ENCODE data around the gene CAMK2A. TPM values are rescaled to one million over a fixed set of nuclear protein-coding genes. Genes with fewer than 3 reads are reported as not detected.

The CAMK2A gene
- total and polyA plus RNA-seq, 2 donors (not counting 3 experiments of a cell fraction or from before 2014, with no cell fraction given), result not detected

DNA sequence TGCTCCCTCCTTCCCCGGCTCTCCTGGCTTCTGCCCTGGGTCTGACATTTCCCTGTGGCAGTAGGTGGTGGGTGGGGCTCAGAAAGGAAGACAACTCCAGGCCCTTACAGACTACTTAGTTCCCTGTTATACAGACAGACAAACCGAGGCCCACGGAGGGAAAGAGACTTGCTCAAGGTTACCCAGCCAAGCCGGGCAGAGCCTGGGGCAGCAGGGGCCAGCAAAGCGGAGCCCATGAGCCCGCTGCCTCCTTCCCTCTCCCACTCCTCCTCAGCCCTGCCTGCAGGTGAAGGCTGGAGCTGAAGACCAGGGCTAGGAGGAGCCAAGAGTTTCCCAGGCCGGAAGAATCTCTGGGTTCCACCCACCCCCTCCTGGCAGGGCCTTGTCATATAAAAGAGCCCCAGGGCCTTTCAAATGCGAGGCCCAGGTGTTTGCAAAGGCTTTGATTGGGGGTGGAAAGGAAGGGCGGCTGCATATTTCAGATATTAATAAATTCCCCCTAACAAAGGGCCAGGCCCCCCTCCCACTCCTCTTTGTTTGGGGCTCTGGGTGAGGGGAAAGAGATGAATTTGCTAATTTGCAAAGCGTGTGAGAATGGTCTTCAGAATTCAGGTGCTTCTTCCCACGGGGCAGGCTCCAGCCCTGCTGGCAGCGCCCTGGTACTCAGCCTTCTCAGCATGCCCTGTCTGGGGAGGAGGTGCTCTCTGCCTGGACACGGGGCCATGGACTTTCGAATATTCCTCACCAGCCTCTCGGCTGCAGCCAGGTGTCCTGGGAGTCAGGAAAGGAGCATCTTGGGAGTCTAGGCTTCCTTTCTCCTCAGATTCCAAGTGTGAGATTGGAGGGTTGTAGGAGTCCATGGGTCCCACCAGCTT, 78.2 kb downstream of the CAMK2A start:
- POLR2A ChIA-PET, result no interaction called here
- H4K20me1 ChIP-seq (replicated peaks; ENCODE audit: control insufficient read depth, extremely low read depth, insufficient read depth, low read length), result no peaks in the 10 kb centered on the region
- FAIRE-seq (no peak), DNase-seq (ENCODE audit: low read depth, low spot score) (no peak)
- no peaks in the 10 kb centered on the region for H3K9me1 ChIP-seq (replicated peaks; ENCODE audit: control insufficient read depth, extremely low read depth, insufficient read depth, low read length)
- no TSS peak for BruUV-seq (replicated peaks)
- H3K79me2 ChIP-seq (ENCODE audit: control insufficient read depth, insufficient read depth, low read length), result no peaks in the 10 kb centered on the region
- no peak overlapping the region for H3K4me2 ChIP-seq (ENCODE audit: insufficient read depth, low read length)
- no peaks in the 10 kb centered on the region for H3K9me3 ChIP-seq (replicated peaks; ENCODE audit: control insufficient read depth, insufficient read depth, low read length)
- no peak overlapping the region for H3K27ac ChIP-seq (ENCODE audit: insufficient read depth, low read depth, low read length)
- no peak overlapping the region for H3K4me3 ChIP-seq (replicated peaks in 1 of 3; ENCODE audit: insufficient read depth in 1 of 3, low read depth in 1 of 3, low read length in 3 of 3)
- H3K9ac ChIP-seq (replicated peaks; ENCODE audit: extremely low read depth, insufficient read depth, low read length), result no peak overlapping the region
- H3K4me1 ChIP-seq (ENCODE audit: control insufficient read depth, extremely low read depth, insufficient read depth, low read length), result no peaks in the 10 kb centered on the region
- no peak overlapping the region for H2AFZ ChIP-seq (ENCODE audit: low read depth, low read length)
- dilution Hi-C loops (cut with MboI; ENCODE audit: extremely low pct_ligation_motif_present, low sequenced_read_pairs) (no loop called here), intact Hi-C loops (cut with micrococcal nuclease) (no loop called here)
- TF ChIP-seq EZH2 (IDR thresholded peaks at IDR 0.05; ENCODE audit: borderline replicate concordance, low read depth, low read length, severe bottlenecking) (no peak), JUN (IDR thresholded peaks at IDR 0.05; ENCODE audit: borderline replicate concordance, insufficient read depth, insufficient read length, low read depth) (no peak), POLR2AphosphoS5 (IDR thresholded peaks at IDR 0.05; ENCODE audit: insufficient read depth, low read depth, low read length) (no peak), MAX (IDR thresholded peaks at IDR 0.05; ENCODE audit: insufficient read depth, insufficient read length) (no peak), FOS (IDR thresholded peaks at IDR 0.05; ENCODE audit: borderline replicate concordance, insufficient read depth, low read length) (no peak), POLR2A (IDR thresholded peaks at IDR 0.05; ENCODE audit: low read depth, low read length) (no peak), GATA2 (IDR thresholded peaks at IDR 0.05; ENCODE audit: insufficient read depth, insufficient read length, low read depth, low read length) (no peak), MYC (IDR thresholded peaks at IDR 0.05; ENCODE audit: low read depth, low read length) (no peak)
- TF ChIP-seq, protein P1, sequence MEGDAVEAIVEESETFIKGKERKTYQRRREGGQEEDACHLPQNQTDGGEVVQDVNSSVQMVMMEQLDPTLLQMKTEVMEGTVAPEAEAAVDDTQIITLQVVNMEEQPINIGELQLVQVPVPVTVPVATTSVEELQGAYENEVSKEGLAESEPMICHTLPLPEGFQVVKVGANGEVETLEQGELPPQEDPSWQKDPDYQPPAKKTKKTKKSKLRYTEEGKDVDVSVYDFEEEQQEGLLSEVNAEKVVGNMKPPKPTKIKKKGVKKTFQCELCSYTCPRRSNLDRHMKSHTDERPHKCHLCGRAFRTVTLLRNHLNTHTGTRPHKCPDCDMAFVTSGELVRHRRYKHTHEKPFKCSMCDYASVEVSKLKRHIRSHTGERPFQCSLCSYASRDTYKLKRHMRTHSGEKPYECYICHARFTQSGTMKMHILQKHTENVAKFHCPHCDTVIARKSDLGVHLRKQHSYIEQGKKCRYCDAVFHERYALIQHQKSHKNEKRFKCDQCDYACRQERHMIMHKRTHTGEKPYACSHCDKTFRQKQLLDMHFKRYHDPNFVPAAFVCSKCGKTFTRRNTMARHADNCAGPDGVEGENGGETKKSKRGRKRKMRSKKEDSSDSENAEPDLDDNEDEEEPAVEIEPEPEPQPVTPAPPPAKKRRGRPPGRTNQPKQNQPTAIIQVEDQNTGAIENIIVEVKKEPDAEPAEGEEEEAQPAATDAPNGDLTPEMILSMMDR (IDR thresholded peaks at IDR 0.05; ENCODE audit: extremely low read depth in 1 of 2, insufficient read depth in 1 of 2, low read depth in 1 of 2, low read length in 2 of 2), result no peak
- H3K27me3 ChIP-seq (ENCODE audit: control insufficient read depth in 2 of 2, insufficient read depth in 2 of 2, low read length in 2 of 2), result peaks cover 0 to 9% of the 10 kb centered on the region in 2 experiments
- CTCF ChIA-PET, result interaction anchor here (1.0 to 1.5 kb wide), 2 partner anchors 23 to 377 kb away, joined by 4 to 5 read pairs; no protein-coding TSS in a partner anchor
- H3K36me3 ChIP-seq (ENCODE audit: control insufficient read depth in 2 of 2, extremely low read depth in 1 of 2, insufficient read depth in 2 of 2, low read length in 2 of 2), result no peaks in the 10 kb centered on the region

Measured in endothelial cell of umbilical vein (primary cell).